NAMALWA (cell line): ENCODE measurements around the gene DACH2.

Experiments used
- DNase-seq: peaks from one replicate; pipeline ENCODE4 v3.0.0-alpha.2; 2015; ENCODE audit warnings: low spot score

Gene DACH2

GRCh38 chrX:86322913-86323312, 174.7 kb downstream of the DACH2 start:
- DNase-seq: no peak

DNA sequence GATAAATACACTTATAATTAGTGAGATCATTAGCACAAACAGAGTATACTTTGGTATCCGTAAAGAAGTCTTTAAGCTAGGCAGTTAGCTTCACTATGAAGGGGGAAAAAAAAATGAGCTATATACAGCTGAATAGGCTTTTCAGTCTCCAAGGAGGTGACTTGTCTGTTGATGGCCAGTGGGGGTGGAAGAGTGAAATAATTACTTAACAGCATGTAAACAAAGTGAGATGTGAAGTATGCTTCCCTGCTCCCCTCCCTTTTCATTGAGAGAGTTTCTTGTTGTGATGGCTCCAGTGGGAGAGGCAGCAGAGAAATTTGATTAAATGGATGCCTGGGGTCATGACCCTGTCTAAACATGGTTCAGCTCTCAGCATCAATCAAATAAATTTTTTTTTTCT, 180.9 kb downstream of the DACH2 start:
- no peak for DNase-seq

GRCh38 chrX:86348669-86349068, 200.4 kb downstream of the DACH2 start:
- peak; percentile 24 for DNase-seq

DNA sequence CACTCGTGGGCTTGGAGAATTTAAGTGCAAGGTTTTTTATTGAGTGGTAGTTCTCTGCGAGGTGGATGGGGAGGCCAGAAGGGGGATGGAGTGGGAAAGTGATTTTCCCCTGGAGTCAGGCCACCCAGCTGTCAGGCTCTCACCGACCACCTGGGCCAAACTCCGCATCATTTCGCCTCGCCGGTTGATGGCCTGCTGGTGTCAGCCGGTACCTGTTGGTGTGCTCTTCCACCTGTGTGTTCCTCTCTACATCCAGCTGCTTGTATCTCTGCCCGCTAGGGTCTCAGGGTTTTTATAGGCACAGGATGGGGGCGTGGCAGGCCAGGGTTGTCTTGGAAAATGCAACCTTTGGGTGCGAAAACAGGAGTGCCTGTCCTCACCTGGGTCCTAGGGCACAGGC, 200.9 kb downstream of the DACH2 start:
- DNase-seq: no peak

DNA sequence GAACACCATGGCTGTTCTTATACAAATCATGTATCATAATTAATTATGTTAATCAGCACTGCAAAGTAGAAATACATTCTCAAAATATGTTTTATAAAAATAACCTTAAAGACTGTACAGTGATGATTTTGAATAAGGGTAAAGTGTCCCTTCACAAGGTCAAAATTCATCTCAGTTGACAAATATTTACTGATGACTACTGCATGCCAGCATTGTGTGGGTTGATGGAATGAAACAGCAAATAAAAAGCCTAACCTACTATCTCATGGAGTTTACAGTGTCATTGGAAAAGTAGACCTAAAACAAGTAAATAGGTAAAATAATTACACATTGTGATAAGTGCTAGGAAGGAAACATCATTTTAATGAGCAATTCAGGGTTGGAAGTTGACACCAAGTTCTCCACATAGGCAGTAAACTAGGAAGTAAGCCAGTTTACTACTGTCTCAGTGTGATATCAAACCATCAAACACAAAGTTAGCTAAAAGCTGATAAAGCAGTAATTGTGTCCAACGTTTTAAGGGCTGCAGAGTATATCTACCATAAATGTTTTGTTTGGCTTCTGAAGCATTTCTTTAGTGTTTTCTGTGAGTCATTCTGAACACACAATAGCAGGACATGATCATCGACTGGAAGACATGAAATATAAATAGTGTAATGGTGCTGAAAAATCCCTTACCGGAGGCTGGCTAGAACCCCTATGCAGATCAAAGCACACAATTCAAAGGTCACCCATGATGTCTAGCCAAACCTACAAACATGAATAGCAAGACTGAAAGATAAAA, 221.8 kb downstream of the DACH2 start:
- no peak for DNase-seq

GRCh38 chrX:86370927-86371326, 222.7 kb downstream of the DACH2 start:
- DNase-seq: no peak

DNA sequence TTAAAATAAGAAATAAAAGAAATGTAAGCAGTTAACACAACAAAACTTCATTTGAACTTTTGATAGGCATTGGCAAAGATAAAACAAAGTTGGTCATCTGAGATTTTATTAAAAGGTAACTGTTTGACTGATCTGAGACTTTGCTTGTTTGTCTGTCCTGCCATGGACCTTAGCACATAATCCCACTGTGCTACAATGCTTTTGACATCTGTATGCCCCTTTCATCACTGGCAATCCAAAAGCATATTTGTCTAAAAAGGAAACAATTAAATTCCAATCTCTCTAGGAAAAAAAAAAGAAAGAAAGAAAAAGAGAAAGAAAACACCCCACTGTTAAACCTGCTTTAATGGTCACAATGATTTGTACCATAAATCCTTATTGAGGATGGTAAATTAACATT, 231.0 kb downstream of the DACH2 start:
- no peak for DNase-seq

DNA sequence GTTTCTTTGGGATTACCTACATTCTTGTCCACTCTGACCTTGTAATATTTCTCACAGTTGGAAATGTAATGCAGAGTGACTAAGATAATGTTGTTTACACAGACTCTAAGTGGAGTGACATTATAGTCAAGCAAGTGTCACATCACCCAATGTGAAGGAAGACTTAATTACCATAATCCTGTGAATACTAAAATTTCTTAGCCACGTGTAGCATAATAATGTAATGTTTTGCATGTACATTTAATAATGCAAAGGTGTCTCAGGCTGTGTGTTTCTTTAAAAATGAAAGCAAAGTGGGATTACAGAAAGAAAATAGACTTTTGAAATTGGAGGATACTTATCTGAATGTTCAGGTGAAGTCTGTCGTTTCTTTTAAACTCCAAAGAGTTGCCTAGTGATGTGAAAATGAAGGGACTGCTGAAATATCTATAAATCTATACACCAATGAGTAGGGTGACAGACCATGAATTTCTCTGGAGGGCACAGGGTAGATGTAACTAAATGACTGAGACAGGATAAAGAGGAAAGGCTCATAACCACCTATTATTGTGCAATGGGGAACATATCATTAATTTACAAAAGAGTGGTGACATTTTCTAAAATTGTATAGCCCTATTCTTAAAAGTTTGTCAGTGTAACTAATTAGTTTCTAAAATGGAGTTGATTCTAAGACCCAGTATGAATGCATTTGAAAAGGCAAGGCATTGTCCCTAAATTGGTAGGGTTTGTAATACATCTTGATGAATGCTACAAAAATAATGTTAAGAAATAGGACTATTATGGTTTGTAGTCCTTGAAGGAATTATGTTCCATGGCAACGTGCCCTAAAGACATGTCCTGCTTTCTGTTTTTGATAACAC, 235.7 kb downstream of the DACH2 start:
- DNase-seq: no peak

GRCh38 chrX:86407371-86407770, 259.1 kb downstream of the DACH2 start:
- DNase-seq: no peak

DNA sequence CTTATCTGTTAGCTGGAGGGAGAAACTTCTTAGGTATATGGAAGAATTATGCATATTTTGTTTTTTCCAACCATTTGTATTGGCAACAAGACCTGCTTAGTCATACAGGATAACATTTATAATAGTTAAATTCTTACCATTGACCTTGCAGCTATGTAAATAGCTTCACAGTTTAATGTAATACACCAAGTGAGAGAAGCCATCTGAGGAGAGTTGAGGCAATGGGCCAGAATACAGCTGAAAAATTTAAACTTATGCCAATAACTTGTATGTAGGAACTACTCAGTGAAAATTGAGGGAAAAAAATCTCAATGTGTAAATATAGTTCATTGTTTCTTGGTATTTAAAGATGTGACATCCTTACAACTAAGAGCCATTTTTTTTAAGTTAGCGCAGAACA, 273.5 kb downstream of the DACH2 start:
- no peak for DNase-seq

- DNase-seq: peak; percentile 7
Measured at GRCh38 chrX:86436116-86436515, 287.9 kb downstream of the DACH2 start.

DNA sequence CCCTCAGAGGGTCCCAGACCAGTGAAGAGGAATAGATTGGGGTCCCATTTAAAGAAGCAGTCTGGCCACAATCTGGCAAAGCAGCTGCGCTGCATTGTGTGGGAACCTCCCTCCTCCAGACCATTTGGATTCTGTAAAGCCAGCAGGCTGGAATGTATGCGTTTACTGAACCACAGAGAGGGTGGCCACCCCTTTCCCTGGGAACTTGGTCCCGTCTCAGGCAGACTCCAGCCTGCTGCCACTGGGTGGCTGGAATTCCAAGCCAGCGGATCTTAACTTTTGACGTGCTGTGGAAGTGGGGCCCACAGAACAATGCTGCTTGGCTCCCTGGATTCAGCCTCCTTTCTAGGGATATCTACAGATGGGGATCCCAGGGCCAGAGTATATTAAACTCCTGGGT, 307.2 kb downstream of the DACH2 start:
- DNase-seq: no peak

DNA sequence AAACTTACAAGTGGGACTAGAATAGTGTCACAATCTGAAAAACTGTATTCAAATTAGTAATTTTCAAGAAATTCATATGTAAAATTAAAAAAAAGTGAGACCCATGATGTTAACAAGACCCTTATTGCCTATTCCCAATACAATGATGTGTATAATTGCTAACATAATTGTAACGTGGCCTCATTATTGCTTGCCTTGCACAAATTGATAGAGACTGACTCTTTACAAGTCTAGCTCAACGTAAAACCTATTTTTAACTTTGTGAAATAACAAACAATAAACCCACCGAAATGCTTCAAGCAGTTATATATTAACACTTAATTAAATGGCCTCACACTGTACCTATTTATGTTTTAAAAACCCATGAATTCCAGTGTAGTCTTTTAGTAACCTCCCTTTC, 312.5 kb downstream of the DACH2 start:
- DNase-seq: no peak

GRCh38 chrX:86504297-86504696, 356.0 kb downstream of the DACH2 start:
- DNase-seq: no peak

DNA sequence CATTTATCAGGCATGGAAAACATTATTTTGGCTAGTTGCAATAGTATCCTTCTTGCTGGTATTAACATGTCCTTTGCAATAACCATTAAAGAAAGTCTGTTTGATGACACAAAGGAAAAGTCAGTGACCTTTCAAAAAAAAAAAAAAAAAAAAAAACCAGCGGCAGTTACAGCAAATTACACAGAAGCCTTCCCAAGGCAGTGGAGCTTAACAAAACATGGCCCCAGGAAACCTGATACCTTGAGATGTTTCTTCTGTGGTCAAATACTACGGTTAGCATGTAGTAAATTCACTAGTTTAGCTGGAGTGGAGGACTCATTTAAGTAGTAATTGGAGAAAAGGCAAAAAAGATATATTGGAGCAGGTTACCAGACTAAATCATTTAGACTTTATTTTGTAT, 359.1 kb downstream of the DACH2 start:
- no peak for DNase-seq

GRCh38 chrX:86579777-86580176, 431.5 kb downstream of the DACH2 start:
- no peak for DNase-seq

DNA sequence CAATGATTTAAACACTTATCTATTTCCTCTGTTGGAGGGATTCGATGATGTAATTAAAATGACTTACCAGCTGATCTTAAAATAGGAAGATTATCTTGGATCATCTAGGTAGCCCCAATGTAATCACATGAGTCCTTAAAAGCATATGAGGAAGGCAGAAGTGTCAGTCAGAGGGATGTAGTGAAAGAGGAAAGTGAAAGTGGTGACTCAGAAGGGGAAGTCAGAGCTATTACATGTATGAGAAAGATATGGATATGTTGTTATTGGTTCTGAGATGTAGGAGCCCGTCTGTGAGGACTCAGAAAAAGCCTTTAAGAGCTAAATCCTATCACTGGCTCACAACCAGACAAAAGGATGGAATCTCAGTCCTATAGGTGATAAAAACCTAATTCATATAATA, 456.4 kb downstream of the DACH2 start:
- peak; percentile 1 for DNase-seq

- no peak for DNase-seq
Measured at GRCh38 chrX:86696951-86697350, 548.7 kb downstream of the DACH2 start.

DNA sequence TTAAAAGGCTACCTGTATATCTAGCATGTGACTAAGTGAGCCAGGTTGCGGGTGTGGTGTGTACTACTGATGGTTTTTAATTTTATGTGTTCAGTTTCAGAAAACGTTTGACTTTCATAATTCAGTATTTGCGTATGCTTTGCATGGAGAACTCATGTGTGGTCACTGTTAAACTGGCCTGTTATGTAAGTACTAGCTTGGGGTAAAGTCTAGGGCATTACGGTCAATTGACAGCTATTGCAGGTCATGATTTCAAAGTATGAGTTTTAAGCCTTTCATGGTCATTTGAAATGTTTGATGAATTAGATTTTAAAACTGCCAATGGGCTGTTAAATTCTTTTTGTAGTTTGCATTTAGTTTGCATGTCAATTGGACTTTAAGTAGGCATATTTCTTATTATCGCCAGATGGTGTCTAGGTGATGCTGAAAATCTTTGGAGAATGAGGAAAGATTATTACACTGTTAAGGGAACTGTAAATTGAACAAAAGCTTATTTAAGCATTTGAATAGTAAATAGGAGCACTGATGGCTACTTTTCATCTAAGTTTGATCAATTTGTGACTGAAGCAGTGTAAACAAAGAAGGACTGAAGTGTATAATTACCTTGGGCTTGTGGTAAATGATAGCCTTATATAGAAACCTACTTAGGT, 563.4 kb downstream of the DACH2 start:
- no peak for DNase-seq

DNA sequence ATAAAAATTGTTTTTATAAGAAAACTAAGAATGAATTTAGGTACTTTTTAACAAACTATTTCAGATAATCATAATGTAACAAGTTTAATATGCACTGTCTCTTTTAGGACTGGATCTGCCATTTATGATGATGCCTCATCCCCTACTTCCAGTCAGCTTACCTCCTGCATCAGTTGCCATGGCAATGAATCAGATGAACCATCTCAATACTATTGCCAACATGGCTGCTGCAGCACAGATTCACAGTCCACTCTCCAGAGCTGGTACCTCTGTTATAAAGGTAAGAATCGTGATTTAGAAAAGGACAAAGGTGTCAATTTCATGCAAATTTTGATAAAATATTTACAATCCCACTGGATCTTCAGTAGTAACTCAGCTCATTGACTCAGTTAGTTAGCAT, 566.2 kb downstream of the DACH2 start:
- no peak for DNase-seq

GRCh38 chrX:86724277-86724676, 576.0 kb downstream of the DACH2 start:
- no peak for DNase-seq

DNA sequence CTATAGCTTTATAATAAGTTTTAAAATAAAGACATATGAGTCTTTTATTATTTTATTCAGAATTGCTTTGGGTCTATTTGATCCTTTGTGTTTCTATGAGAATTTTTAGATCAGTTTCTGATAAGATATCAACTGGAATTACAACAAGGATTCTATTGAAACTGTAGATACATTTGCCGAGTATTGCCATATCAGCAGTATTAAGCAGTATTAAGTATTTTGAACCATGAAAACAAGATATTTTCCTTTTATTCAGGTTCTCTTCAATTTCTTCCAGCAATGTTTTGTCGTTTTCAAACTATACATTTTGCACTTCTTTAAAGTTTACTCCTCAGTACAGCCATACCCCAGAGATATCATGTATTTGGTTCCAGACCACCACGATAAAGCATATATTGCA, 598.8 kb downstream of the DACH2 start:
- no peak for DNase-seq

DNA sequence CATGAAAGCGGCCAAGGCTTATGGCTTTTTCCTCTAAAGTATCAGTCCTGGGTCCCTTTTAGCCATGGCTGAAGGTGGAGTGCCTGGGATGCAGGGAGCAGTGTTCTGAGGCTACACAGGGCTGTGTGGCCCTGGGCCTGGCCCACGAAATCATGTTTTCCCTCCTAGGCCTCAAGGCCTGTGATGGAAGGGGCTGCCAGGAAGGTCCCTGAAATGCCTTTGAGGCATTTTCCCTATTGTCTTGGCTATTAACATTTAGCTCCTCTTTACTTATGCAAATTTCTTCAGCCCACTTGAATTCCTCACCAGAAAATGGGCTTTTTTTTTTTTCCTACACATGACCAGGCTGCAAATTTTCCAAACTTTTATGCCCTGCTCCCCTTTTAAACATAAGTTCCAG, 657.0 kb downstream of the DACH2 start:
- no peak for DNase-seq
